ENCODE measurements around the gene AKAP13. TPM values are rescaled to one million over a fixed set of nuclear protein-coding genes. Genes with fewer than 3 reads are reported as not detected.

AKAP13 gene
- total and polyA plus RNA-seq, 2 of the 8 experiments (the other 6 are each of a cell fraction or from before 2014, with no cell fraction given), result 14.0 to 46.2 TPM

DNA sequence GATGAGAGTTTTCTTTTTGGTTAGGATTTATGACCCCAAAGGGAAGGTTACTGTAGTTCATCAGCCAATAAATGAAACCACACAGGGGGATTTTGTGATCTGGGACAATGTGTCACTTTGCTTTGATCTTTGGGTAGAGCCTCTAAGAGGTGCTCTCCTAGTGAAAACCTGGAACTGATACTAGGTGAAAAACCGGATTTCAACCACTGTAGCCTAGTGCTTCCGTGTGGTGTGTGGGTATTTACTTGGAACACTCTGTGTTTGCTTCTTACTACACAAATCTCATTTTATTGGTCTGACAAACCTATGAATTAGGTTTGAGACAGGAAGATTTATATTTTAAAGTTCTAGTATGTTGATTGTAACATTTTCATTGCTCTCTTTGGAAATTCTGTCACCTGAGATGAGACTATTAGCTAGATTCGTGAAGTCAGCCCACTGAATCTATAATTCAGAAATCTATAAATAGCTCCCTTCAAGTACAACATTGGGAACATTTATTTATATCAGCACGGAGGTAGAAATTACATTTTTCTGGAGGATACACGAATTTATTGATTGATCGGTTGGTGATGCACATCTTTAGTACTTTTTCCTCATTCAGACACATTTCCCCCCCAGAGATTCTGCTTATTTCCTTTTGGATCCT lies 119.8 kb downstream of the AKAP13 start:
- Histone ChIP-seq H4K5ac (ENCODE audit: insufficient read length, low read depth, low read length) (no peak overlapping the region), H2AFZ (ENCODE audit: low read length) (no peak overlapping the region), H2BK20ac (ENCODE audit: low read length) (no peak overlapping the region), H3K4me1 (replicated peaks in 1 of 4; ENCODE audit: control insufficient read depth in 3 of 4, insufficient read depth in 4 of 4, low read length in 3 of 4) (peaks cover 0 to 14% (median 4%) of the 10 kb centered on the region in 4 experiments; a peak in 5 of 7 replicates), H3K23me2 (ENCODE audit: low read depth, low read length) (no peaks in the 10 kb centered on the region), H3K56ac (replicated peaks; ENCODE audit: insufficient read length, low read depth, low read length) (no peak overlapping the region), H3K14ac (ENCODE audit: insufficient read length) (no peak overlapping the region), H2BK5ac (ENCODE audit: low read depth, low read length) (no peak overlapping the region), H2AK5ac (ENCODE audit: low read depth, low read length) (no peak overlapping the region), H4K91ac (replicated peaks; ENCODE audit: insufficient read length, low read length) (no peak overlapping the region), H3K4ac (replicated peaks; ENCODE audit: insufficient read length, low read depth, low read length) (no peak overlapping the region), H3K4me2 (ENCODE audit: insufficient read depth in 1 of 2, low read depth in 2 of 2, low read length in 2 of 2) (no peak overlapping the region), H3K23ac (ENCODE audit: insufficient read length) (no peak overlapping the region), H2BK120ac (replicated peaks; ENCODE audit: low read depth, low read length) (no peak overlapping the region), H4K8ac (ENCODE audit: extremely low read depth, insufficient read depth, low read length) (no peak overlapping the region), H2BK12ac (ENCODE audit: low read depth, low read length) (no peak overlapping the region), H2BK15ac (ENCODE audit: low read length) (no peak overlapping the region), H3K27me3 (replicated peaks in 1 of 4; ENCODE audit: control insufficient read depth in 3 of 4, extremely low read depth in 1 of 4, insufficient read depth in 3 of 4, low read length in 3 of 4) (no peaks in the 10 kb centered on the region), H3K79me2 (ENCODE audit: control insufficient read depth in 1 of 2, insufficient read depth in 2 of 2, low read length in 2 of 2) (peaks cover 0 to 61% of the 10 kb centered on the region in 2 experiments; a peak in 2 of 4 replicates), H3K18ac (ENCODE audit: extremely low read depth, low read length) (no peak overlapping the region), H4K20me1 (replicated peaks in 1 of 2; ENCODE audit: control insufficient read depth in 1 of 2, insufficient read depth in 2 of 2, low read length in 2 of 2) (peaks cover 2 to 6% of the 10 kb centered on the region in 2 experiments), H3K79me1 (ENCODE audit: low read depth, low read length) (peaks cover 5% of the 10 kb centered on the region; the same call in 1 of the 2 replicates), H3K27ac (ENCODE audit: low read depth, low read length) (no peak overlapping the region), H3K9ac (replicated peaks in 1 of 4; ENCODE audit: extremely low read depth in 1 of 4, low read depth in 3 of 4, low read length in 3 of 4) (no peak overlapping the region), H3K4me3 (ENCODE audit: extremely low read depth in 1 of 4, insufficient read depth in 2 of 4, low read depth in 3 of 4, low read length in 4 of 4) (no peak overlapping the region), H3K9me3 (ENCODE audit: insufficient read depth in 2 of 2, low read depth in 1 of 2, low read length in 1 of 2) (no peaks in the 10 kb centered on the region), H3K36me3 (ENCODE audit: control insufficient read depth in 2 of 4, insufficient read depth in 4 of 4, low read length in 3 of 4) (no peaks in the 10 kb centered on the region)
- ChIA-PET POLR2A (ENCODE audit: partially characterized antibody) (interaction anchor here (1.0 kb wide), 1 partner anchor 9 kb away, joined by 3 read pairs; no protein-coding TSS in a partner anchor), CTCF (ENCODE audit: partially characterized antibody) (interaction anchor here (0.6 to 2.9 kb wide), 5 partner anchors 10 to 169 kb away, joined by 4 to 13 read pairs (median 6); no protein-coding TSS in a partner anchor)
- FAIRE-seq (no peak), DNase-seq (ENCODE audit: low read depth in 1 of 2, low spot score in 2 of 2) (no peak)
- WGBS, 2 experiments (ENCODE audit: extremely low coverage in 1 of 2, insufficient coverage in 1 of 2, insufficient read length in 1 of 2, insufficient replicate concordance in 2 of 2, low coverage in 1 of 2, low lambda C conversion rate in 2 of 2, missing lambda C conversion rate in 1 of 2), result 83% methylated on average over 6 of the region's 6 CpGs; no CpG with 5 or more reads in 1 of the 2 experiments
- TF ChIP-seq SIN3A (conservative IDR thresholded peaks at IDR 0.05 in 1 of 2, IDR thresholded peaks at IDR 0.05 in 1 of 2; ENCODE audit: low read depth in 1 of 2, low read length in 2 of 2), result no peak
- TF ChIP-seq, protein P1, sequence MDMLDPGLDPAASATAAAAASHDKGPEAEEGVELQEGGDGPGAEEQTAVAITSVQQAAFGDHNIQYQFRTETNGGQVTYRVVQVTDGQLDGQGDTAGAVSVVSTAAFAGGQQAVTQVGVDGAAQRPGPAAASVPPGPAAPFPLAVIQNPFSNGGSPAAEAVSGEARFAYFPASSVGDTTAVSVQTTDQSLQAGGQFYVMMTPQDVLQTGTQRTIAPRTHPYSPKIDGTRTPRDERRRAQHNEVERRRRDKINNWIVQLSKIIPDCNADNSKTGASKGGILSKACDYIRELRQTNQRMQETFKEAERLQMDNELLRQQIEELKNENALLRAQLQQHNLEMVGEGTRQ (IDR thresholded peaks at IDR 0.05; ENCODE audit: low read length), result no peak
- no peak for TF ChIP-seq POLR2AphosphoS5 (IDR thresholded peaks at IDR 0.05; ENCODE audit: low read depth, low read length)
- no peak for TF ChIP-seq MAFK (IDR thresholded peaks at IDR 0.05; ENCODE audit: low read depth, low read length)
- TF ChIP-seq GABPA (IDR thresholded peaks at IDR 0.05; ENCODE audit: borderline replicate concordance, insufficient read depth, low read length), result no peak
- TF ChIP-seq, protein P2, sequence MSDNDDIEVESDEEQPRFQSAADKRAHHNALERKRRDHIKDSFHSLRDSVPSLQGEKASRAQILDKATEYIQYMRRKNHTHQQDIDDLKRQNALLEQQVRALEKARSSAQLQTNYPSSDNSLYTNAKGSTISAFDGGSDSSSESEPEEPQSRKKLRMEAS (IDR thresholded peaks at IDR 0.05), result no peak
- TF ChIP-seq BACH1 (IDR thresholded peaks at IDR 0.05; ENCODE audit: low read length), result no peak
- no peak for TF ChIP-seq SUZ12 (IDR thresholded peaks at IDR 0.05; ENCODE audit: low read length)
- TF ChIP-seq POU5F1 (IDR thresholded peaks at IDR 0.05; ENCODE audit: low read depth, low read length), result no peak
- no peak for TF ChIP-seq RXRA (IDR thresholded peaks at IDR 0.05; ENCODE audit: insufficient read depth, low read depth, low read length)

Data from H1 (cell line).